ENCODE measurements around the gene ARPC3.
"Not testable (repeated sequence)": the region's sequence is repeated elsewhere in the genome, so short reads cannot be mapped to it uniquely, and the experiment has no call there.

The ARPC3 gene

GRCh38 chr12:110420644-110421043 is 29.5 kb downstream of the ARPC3 start:
- not testable (repeated sequence) for DNase-seq (ENCODE audit: extremely low read depth in 1 of 2, low read depth in 1 of 2)

- not testable (repeated sequence) for DNase-seq (ENCODE audit: extremely low read depth in 1 of 2, low read depth in 1 of 2)
Observed at GRCh38 chr12:110417113-110417512, 33.0 kb downstream of the ARPC3 start.

- not testable (repeated sequence) for DNase-seq (ENCODE audit: extremely low read depth in 1 of 2, low read depth in 1 of 2)
Observed at GRCh38 chr12:110410086-110410485, 40.1 kb downstream of the ARPC3 start.

DNA sequence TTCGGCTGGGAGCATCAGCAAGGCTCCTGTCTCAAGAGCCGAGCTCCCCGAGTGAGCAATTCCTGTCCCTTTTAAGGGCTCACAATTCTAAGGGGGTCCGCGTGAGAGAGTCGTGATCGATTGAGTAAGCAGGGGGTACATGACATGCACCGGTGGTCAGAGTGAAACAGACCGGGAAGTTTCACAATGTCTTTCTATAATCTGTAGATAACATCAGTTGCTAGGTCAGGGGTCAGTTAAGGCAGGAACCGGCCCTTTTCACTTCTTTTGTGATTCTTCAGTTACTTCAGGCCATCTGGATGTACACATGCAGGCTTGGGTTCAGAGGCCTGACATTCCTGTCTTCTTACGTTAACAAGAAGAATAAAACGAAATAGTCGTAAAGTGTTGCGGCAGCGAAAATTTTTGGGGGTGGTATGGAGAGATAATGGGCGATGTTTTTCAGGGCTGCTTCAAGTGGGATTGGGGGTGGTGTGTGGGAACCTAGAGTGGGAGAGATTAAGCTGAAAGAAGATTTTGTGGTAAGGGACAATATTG is 44.9 kb downstream of the ARPC3 start:
- DNase-seq (ENCODE audit: extremely low read depth in 1 of 2, low read depth in 1 of 2): not testable (repeated sequence)

- peak; percentile 48 to 68 for DNase-seq (ENCODE audit: extremely low read depth in 1 of 2, low read depth in 1 of 2)
Observed at GRCh38 chr12:110403976-110404682, 46.0 kb downstream of the ARPC3 start.

DNA sequence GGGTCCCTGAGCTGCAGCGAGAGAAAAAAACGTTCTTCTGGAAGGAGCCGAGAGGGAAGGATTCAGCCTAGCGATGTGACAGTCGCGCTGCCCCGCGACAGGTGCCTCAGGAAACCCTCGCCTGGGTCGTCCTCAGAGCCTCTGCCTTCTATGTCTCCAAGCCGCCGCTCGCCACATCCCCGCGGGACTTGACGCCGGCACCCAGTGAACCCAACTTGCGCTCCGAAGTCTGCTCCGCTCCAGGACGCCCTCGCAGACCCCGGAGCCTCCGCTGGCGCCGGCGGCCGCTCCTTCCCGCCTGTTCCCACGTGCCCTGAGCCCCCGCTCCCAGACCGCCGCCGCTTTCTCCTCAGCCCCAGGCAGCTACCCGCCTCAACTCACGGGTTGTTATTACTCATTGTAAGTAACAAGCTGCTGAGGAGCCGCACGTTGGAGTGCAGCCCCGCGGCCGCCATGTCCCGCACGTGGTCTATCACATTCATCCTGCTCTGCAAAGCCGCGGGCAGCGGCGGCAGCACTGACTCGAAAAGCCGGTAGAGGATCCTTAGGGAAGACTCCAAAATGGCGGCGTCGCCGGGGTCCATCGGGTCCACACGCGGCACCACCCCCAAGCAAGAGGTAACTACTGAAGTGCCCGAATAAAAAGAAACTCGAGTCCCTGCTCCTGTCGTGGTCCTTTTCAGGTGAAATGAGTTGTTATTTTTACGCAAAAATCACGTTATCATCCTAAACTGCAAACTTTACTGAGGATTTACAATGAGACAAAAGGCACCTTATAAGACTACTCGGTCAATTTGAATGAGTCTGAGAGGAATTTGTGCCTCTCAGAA is 46.8 kb downstream of the ARPC3 start, which contains the start of gene ANAPC7:
ANAPC7 (minus strand) TSS at position 563 of the 830 bp plus-strand sequence; CDS start at position 482, 81 bp downstream.
- peak; percentile 73 to 76 for DNase-seq (ENCODE audit: extremely low read depth in 1 of 2, low read depth in 1 of 2)
